HG02571 (cell line): ENCODE results near the gene MMP1.

Source experiments
- ATAC-seq: cut with Tn5 transposase; IDR thresholded peaks from one replicate; pipeline ENCODE4 v1.9.1; 2021; ENCODE audit warnings: mild to moderate bottlenecking, moderate library complexity; ENCODE audit not compliant: unreplicated experiment

Gene MMP1

DNA sequence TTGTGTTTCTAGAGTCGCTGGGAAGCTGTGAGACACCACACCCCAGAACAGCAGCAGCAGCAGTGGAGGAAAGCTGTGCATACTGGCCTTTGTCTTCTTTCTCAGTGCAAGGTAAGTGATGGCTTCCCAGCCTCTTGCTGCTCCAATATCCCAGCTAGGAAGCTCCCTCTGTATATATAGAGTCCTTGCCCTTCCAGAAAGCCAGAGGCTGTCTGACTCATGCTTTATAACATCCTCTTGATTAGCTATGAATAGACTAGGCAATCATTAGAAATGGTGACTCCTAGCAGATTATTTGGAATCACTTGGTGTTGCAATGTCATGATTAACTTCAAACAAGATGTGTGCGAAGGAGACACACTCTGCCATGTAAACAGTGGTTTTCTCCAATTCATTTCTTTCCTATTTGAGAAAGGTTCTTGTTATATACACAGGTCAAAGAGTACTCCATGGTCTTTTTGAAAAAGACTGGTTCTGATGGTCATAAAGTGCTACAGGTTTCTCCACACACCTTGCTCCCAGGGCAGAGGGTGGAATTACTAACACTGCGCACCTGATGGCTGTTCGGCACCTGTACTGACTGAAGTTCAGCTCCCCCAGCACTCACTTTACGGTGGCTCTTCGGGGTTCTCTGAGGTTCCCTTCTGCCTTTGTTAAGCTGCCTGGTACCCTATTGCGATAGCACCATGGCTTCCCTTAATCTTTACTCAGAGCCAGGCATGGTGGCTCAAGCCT is at the start of gene MMP1:
Gene MMP1 (minus strand): TSS at position 149 of the 735 bp plus-strand sequence. CDS start 68 bp downstream, at position 81.
- ATAC-seq, result no peak

DNA sequence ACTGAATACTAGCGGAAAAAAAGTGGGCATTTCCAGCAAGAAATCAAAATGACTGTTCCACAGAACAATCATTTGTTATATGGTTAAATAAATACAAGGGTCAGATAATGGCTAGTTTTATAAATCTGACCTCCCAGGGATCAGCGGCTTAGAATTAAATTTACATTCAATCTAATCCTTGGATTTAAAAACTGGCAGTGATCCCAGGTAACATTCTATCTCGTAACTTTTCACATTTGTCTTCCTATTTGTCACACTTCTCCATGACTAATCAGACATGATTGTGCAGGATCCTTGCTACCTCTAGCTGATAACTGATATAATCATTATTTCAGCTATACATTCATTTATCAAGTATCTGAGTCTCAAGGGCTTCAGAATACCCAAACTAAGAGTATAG is 48.3 kb upstream of the MMP1 start:
- no peak for ATAC-seq

DNA sequence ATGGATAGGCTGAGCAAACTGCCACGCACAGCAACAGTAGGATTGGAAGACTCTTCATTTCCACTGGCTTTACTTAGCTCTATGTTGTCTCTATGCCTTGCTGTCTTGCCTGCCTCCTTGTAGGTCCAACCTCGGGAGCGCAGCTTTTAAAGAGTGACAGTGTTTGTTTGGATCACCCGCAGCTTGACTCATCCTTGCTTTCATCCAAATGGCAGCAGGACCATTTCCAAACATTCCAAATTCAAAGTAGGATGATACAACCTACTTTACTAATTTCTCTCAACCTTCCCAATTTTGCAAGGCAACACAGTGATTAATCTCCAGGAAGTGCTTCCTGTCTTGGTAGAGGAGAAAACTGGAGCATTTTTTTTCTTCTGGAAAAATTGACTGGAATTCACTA is 45.5 kb upstream of the MMP1 start, which contains the start of gene MMP3:
Gene MMP3 (minus strand): TSS at position 121 of the 400 bp plus-strand sequence. CDS start 63 bp downstream, at position 58.
- ATAC-seq, result no peak

GRCh38 chr11:102842930-102843329 is 45.0 kb upstream of the MMP1 start:
- ATAC-seq, result no peak

DNA sequence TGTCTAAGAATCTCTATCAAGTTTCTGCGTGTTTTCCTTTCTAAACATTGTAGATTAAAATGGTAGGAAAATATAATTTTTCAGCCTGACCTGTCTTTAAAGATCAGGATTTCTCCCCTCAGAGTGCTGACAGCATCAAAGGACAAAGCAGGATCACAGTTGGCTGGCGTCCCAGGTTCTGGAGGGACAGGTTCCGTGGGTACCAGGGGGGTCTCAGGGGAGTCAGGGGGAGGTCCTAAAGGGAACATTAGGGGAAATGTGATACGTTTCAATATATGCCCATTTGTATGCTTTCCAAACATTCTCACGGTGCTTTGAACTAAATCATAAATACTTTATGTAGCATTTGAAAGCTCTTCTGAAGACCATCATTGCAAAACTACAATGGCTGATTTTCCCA is 42.1 kb upstream of the MMP1 start:
- no peak for ATAC-seq

DNA sequence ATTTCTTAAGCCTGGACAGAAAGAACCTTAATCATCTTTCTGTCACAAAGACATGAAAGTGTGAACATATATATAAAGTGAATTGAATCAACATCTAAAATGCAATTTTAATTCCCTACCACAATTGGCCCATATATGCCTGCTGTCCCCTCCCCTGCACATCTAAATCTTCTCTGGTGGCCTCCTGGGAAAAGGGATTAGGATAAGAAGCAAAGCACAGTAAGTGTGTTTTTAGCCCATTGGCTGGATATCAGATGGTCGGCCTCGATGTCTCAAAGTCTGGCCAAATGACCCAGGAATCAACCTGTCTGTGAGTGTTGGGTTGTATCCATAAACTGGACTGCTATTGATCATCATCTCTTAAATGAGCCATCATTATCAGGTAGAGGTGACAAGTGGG is 39.7 kb upstream of the MMP1 start:
- no peak for ATAC-seq

DNA sequence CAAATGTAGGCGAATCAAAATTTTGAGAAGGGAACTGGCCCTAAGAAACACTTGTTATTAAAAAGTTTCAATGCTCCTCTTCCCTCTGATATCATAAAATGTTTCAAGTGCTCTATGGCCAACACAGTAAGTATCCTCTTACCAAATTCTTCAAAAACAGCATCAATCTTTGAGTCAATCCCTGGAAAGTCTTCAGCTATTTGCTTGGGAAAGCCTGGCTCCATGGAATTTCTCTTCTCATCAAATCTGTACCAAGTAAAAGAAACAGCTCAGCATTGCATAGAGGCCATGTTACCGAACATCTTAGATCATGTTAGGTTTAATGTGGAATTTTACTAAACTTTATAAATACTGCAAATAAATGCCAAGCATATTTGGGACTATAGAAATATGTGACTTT is 39.2 kb upstream of the MMP1 start:
- ATAC-seq, result no peak

GRCh38 chr11:102836290-102836875 is 38.4 kb upstream of the MMP1 start:
- no peak for ATAC-seq

DNA sequence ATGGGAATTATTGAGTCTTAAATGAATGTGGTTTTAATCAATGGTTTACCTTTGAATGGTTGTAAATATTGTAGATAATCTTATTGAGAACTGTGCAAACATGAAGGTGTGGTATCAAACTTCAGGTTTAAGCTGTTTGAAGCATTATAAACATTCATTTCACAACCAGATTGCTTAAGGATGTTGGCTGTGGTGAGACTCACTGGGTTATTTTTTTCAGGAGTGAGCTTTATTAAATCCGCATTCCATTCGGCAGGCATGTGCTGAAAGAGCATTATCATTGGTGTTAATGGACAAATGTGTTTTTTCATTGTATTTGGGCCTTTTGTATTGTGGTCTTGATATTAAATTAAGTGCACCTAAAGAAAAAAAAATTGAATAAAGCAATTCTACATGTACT is 35.8 kb upstream of the MMP1 start:
- ATAC-seq, result no peak

DNA sequence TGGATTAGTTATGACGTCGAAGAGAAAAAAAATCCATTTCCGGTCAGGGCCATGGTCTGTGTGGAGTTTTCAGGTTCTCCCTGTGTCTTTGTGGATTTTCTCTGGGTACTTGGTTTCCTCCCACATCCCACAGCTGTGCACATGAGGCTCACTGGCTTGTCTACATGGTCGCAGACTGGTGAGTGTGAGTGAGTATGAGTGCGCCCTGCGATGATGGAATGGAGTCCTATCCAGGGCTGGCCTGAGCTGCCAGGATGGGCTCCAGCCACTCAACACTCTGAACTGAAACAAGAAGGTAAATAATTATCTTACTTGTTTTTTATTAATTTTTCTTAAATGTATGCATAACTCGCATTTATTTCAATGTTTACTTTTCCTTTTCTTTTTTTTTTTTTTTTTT is 34.7 kb upstream of the MMP1 start:
- ATAC-seq, result no peak

DNA sequence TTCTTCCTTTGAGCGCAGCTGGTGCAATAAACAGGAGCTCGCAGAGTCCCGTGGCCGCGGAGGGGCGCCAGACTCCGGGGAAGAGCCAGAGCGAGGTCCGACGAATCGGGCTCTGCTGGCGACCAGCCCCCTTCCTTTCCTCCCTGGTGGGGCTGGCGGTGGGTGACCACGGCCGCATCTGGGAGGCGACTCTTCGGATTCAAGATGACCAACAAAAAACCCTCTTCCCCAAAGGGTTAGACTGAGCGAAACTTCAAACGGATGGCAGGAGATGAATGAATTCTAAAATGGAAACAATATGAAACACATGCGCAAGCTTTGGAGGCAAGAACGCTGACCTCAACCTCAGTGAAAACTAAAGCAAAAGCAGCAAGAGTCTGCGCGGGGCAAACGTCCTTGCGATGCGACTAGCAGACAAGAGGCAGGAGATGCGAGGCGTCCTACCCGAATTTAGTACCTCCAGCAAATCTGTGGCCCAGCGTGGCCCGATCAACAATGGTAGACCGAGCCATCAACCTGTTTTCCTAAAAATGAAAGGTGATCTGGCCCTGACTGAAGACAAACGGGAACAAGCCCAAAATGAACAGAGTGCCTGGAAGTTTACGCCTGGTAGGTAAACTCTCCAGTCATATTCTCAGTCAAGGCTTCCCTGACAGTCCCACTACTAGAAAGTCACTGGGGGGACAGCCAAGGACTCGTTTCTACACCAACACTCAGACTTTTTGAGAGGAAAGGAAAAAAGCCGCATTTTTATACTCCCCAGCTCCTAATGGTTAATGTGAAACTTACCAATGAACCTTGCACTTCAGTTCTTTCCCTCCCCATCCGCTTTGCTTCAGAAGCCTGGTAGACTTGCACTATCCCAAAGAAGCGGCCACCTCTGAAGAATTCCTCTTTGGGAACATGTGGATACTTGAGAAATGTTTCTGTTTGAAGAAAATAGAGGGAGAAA is 33.8 kb upstream of the MMP1 start:
- ATAC-seq, result no peak

- ATAC-seq, result no peak
Measured at GRCh38 chr11:102831128-102831488, 33.1 kb upstream of the MMP1 start.

GRCh38 chr11:102830001-102830727 is 32.2 kb upstream of the MMP1 start:
- ATAC-seq, result no peak

DNA sequence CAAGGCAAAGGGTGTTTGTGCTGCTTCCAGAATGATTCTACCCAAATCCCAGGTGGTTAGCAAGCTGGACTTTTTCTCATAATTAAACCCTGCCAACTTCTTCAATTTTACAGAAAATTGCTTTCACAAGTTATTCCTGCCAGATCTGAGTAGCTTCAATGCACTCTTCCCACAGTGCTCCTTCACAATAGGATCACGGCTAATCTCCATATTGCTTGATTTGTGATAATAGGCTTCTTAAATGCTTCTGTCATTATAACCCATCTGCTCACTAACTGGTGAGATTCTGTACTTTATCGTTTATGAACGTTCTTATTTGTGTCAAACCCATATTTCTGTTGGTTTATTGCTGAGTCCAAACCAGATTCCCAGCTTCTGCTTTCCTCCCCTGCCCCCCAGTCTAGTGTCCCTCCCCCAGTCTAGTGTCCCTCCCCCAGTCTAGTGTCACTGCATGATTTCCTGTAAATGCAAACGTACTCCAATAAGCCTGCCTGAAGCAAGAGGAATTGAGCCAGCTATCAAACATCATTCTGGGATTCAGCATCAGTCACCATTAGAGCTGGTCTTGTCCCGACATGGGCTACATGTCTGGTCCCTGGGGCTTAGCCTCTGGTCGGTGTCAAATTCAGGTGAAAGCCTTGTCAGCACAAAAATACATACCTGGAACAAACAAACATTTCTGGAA is 31.5 kb upstream of the MMP1 start:
- no peak for ATAC-seq

- ATAC-seq, result no peak
Measured at GRCh38 chr11:102824556-102824955, 26.6 kb upstream of the MMP1 start.

DNA sequence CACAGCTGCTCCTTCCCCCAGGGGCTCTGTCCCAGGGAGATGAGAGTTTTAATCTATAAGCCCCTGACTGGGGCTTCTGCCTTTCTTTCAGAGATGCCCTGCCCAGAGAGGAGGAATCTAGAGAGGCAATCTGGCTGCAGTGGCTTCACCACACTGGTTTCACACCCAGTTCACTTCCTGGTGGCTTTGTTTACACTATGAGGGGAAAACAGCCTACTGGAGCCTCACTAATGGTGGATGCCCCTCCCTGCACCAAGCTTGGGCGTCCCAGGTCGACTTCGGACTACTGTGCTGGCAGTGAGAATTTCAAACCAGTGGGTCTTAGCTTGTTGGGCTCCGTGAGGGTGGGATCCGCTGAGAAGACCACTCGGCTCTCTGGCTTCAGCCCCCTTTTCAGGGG is 21.5 kb upstream of the MMP1 start:
- ATAC-seq, result no peak

GRCh38 chr11:102813484-102813883 is 15.5 kb upstream of the MMP1 start:
- no peak for ATAC-seq

GRCh38 chr11:102812188-102812587 is 14.2 kb upstream of the MMP1 start:
- ATAC-seq, result no peak

GRCh38 chr11:102810950-102811660 is 13.1 kb upstream of the MMP1 start:
- ATAC-seq, result no peak

- no peak for ATAC-seq
Measured at GRCh38 chr11:102809971-102810370, 12.0 kb upstream of the MMP1 start.
